Esophagus muscularis mucosa (tissue), 4 donors: Measurements from ENCODE around the gene PIM1. TPM values are rescaled to one million over a fixed set of nuclear protein-coding genes. Genes with fewer than 3 reads are reported as not detected.
A peak's percentile ranks its signal among the peaks of the same experiment; 100 is the strongest.

ENCODE experiments used
- DNase-seq: peaks from one replicate; pipeline ENCODE4 v3.0.0-alpha.2; 2017; ENCODE audit errors: extremely low spot score
- H3K27ac ChIP-seq, 4 donors: fragments of 200-600 bp; sonication (generic); replicated peaks in 1 of 4; 1 replicate in 3 of 4; 2 replicates in 1 of 4; pipeline ENCODE4 v1.5.1; 2016 to 2019; ENCODE audit warnings: mild to moderate bottlenecking in 1 of 4
- H3K27me3 ChIP-seq, 4 donors: fragments of 200-600 bp; sonication (generic); one replicate each; pipeline versions ENCODE4 v1.5.1 to v1.6.0; 2016 to 2019
- H3K36me3 ChIP-seq, 4 donors: fragments of 200-600 bp; sonication (generic); one replicate each; pipeline ENCODE4 v1.5.1; 2016 to 2019
- H3K4me1 ChIP-seq, 4 donors: fragments of 200-600 bp; sonication (generic); one replicate each; pipeline ENCODE4 v1.5.1; 2016 to 2019
- H3K4me3 ChIP-seq, 4 donors: fragments of 200-600 bp; sonication (generic); 1 replicate in 2 of 4; 2 replicates in 2 of 4; pipeline ENCODE4 v1.5.1; 2016 to 2019; ENCODE audit warnings: mild to moderate bottlenecking in 4 of 4, moderate library complexity in 1 of 4
- H3K9me3 ChIP-seq, 4 donors: fragments of 200-600 bp; sonication (generic); 1 replicate in 3 of 4; 2 replicates in 1 of 4; pipeline ENCODE4 v1.5.1; 2016 to 2019
- EP300 ChIP-seq: sonication (generic); formaldehyde crosslinking; IDR thresholded peaks from one replicate; pipeline ENCODE4 v1.6.1; 2017; ENCODE audit warnings: antibody characterized with exemption
- POLR2A ChIP-seq: fragments of 450-650 bp; IDR thresholded peaks from one replicate; pipeline ENCODE4 v1.6.1; 2017; ENCODE audit warnings: antibody characterized with exemption, moderate library complexity, mild to moderate bottlenecking, low read depth
- POLR2AphosphoS5 ChIP-seq, 2 donors: sonication (generic); formaldehyde crosslinking; IDR thresholded peaks; one replicate each; pipeline ENCODE4 v1.6.1; 2017; ENCODE audit warnings: antibody characterized with exemption in 2 of 2
- WGBS: methylation state at CpG from one replicate; pipeline ENCODE4 v1.1.5; 2018; 5-methylcytosine and 5-hydroxymethylcytosine counted together
- intact Hi-C: fragments of 100-400 bp; cut with DNase I; formaldehyde crosslinking; loops from one replicate; pipeline ENCODE4 v1.15.1; 2023
- total RNA-seq, 4 donors: library from RNA; depleted of rRNA; stranded (reverse); fragments of >200 nt; gene quantifications; one replicate each; pipeline versions ENCODE4 v1.1.0 to v1.2.1, GENCODE V29; 2016
- TF ChIP-seq, protein P1 (sequence below), 3 experiments: fragments of 200-600 bp in 2 of 3; fragments of 450-650 bp in 1 of 3; sonication (generic) in 2 of 3; IDR thresholded peaks; one replicate each; pipeline ENCODE4 v1.5.1; 2017 to 2019; ENCODE audit warnings: antibody characterized with exemption in 3 of 3, mild to moderate bottlenecking in 2 of 3, moderate library complexity in 1 of 3

Gene PIM1
- total RNA-seq, 4 donors from 2014 or later: 26.0 to 176 (median 26.5) TPM

DNA sequence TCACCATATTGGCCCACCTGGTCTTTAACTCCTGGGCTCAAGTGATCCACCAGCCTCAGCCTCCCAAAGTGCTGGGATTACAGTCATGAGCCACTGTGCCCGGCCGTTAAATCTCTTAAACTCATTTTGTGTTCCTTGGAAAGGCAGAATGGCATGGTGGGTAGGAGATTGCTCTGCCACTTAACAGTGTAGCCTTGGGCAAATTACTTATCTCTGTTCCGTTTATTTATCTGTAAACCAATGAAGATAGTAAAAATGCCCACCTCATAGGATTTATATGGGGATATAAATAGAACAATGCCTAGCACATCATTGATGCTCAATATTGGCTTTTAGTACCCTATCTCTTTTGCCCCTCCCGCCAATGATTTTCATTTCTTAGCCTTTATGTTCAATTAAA lies 7.2 kb upstream of the PIM1 start:
- no peaks in the 10 kb centered on the region for H3K9me3 ChIP-seq
- H3K36me3 ChIP-seq: no peaks in the 10 kb centered on the region
- no peaks in the 10 kb centered on the region for H3K27me3 ChIP-seq
- no peak overlapping the region for H3K4me3 ChIP-seq
- TF ChIP-seq POLR2A (no peak), POLR2AphosphoS5 (IDR thresholded peaks at IDR 0.05) (no peak), EP300 (no peak)
- TF ChIP-seq, protein P1, sequence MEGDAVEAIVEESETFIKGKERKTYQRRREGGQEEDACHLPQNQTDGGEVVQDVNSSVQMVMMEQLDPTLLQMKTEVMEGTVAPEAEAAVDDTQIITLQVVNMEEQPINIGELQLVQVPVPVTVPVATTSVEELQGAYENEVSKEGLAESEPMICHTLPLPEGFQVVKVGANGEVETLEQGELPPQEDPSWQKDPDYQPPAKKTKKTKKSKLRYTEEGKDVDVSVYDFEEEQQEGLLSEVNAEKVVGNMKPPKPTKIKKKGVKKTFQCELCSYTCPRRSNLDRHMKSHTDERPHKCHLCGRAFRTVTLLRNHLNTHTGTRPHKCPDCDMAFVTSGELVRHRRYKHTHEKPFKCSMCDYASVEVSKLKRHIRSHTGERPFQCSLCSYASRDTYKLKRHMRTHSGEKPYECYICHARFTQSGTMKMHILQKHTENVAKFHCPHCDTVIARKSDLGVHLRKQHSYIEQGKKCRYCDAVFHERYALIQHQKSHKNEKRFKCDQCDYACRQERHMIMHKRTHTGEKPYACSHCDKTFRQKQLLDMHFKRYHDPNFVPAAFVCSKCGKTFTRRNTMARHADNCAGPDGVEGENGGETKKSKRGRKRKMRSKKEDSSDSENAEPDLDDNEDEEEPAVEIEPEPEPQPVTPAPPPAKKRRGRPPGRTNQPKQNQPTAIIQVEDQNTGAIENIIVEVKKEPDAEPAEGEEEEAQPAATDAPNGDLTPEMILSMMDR (IDR thresholded peaks at IDR 0.05): no peak
- H3K27ac ChIP-seq: no peak overlapping the region
- DNase-seq: no peak
- 94% methylated on average over 4 of the region's 4 CpGs for WGBS
- H3K4me1 ChIP-seq: peaks cover 4 to 12% (median 8%) of the 10 kb centered on the region in 4 donors
- intact Hi-C loops: no loop called here

DNA sequence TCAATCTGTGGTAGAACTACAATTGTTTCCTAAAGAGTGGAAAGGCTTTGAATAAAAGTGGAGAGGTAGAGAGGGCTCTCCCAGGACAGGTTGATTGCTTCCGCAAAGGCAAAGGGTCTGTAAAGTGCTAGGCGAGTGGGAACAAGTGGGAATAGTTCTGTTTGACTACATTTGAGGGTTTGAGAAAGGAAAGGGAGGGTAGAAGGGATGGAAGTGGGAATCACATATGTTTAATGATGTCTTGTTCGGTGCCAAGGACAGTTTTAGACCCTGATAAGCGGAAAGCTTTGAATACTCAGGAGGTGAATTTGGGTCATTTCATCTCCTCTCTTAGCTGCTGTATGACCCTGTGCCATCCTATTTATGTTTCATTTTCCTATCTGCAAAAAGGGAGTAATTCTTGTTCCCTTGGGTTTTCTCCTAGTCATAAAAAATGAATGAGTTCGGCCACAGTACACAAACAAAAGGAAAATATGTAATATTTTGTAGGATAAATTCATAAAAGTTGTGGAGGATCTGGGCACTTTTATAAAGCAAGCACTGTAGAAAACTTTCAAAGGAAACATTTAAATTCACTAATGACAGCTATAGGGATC lies 1.7 kb upstream of the PIM1 start:
- H3K9me3 ChIP-seq: no peaks in the 10 kb centered on the region
- H3K4me3 ChIP-seq: no peak overlapping the region
- 89% methylated on average over 5 of the region's 5 CpGs for WGBS
- DNase-seq: no peak
- intact Hi-C loops: loop anchor here (2.0 kb wide), 1 partner anchor 65 kb away; no protein-coding TSS in a partner anchor
- peaks cover 9 to 10% (median 9%) of the 10 kb centered on the region in 4 donors for H3K36me3 ChIP-seq
- peaks cover 20 to 32% (median 29%) of the 10 kb centered on the region in 4 donors for H3K4me1 ChIP-seq
- H3K27me3 ChIP-seq: peaks cover 0 to 4% (median 0%) of the 10 kb centered on the region in 4 donors
- TF ChIP-seq POLR2AphosphoS5 (IDR thresholded peaks at IDR 0.05) (no peak), EP300 (no peak), POLR2A (no peak)
- TF ChIP-seq, protein P1 (IDR thresholded peaks at IDR 0.05): no peak
- H3K27ac ChIP-seq: peak overlapping the region; percentile 94 to 99 (median 95)

DNA sequence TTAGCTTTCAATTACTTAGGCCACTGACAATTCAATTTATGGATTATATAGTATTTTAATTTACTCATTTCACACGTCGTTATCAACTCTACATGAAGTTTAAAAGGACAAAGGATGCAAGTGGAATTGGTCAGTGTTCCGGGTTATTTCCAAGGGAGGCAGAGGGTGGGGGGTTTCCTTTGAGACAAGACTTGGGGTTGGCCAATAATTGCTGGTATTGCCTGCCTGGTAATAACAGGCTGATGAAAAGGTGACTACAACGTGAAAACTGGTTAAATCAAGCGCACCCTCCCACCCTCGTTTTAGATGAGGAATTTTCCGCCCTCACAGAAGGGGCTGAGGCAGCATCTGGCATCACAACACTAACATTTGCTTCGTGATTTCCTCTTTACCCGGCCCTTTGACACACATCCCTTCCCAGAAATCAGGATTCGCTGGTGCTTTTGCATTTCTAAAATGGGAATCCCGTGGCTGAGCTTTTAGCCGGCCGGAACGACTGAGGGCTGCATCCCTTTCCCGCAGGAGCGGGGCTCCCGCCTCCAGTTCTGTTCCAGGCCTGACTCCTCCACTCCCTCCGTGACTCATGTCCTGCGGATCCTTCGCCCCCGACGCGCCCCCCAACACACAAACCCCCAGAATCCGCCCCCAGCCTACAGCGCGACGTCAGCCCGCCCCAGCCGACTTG lies 999 bp upstream of the PIM1 start:
- peaks cover 27 to 39% (median 34%) of the 10 kb centered on the region in 4 donors for H3K4me1 ChIP-seq
- TF ChIP-seq EP300: peak; percentile 16
- no peak for TF ChIP-seq POLR2A
- TF ChIP-seq, protein P1 (IDR thresholded peaks at IDR 0.05): no peak
- peak in 1 of 2 donors; percentile 28 for TF ChIP-seq POLR2AphosphoS5 (IDR thresholded peaks at IDR 0.05)
- peaks cover 16% of the 10 kb centered on the region in 4 donors for H3K36me3 ChIP-seq
- peak overlapping the region; percentile 84 to 98 (median 92) for H3K4me3 ChIP-seq
- H3K9me3 ChIP-seq: no peaks in the 10 kb centered on the region
- intact Hi-C loops: loop anchor here (2.0 kb wide), 1 partner anchor 66 kb away; no protein-coding TSS in a partner anchor
- peak overlapping the region; percentile 94 to 99 (median 95) for H3K27ac ChIP-seq
- no peak for DNase-seq
- peaks cover 0 to 4% (median 0%) of the 10 kb centered on the region in 4 donors for H3K27me3 ChIP-seq
- 8% methylated on average over 12 of the region's 29 CpGs for WGBS

DNA sequence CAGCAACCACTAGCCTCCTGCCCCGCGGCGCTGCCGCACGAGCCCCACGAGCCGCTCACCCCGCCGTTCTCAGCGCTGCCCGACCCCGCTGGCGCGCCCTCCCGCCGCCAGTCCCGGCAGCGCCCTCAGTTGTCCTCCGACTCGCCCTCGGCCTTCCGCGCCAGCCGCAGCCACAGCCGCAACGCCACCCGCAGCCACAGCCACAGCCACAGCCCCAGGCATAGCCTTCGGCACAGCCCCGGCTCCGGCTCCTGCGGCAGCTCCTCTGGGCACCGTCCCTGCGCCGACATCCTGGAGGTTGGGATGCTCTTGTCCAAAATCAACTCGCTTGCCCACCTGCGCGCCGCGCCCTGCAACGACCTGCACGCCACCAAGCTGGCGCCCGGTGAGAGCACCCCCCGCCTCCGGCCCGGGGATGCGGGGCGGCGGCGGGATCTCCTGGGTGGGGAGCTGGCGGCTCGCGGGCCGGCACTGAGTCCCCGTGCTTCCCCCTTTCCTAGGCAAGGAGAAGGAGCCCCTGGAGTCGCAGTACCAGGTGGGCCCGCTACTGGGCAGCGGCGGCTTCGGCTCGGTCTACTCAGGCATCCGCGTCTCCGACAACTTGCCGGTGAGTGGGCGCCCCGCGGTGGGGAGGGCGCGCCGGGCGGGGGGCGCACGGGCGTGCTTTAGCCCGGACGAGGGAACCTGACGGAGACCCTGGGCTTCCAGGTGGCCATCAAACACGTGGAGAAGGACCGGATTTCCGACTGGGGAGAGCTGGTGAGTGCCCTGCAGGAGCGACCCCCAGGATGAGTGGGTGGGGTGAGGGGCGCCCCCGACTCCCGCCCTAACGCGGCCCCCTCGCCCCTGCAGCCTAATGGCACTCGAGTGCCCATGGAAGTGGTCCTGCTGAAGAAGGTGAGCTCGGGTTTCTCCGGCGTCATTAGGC lies 585 bp downstream of the PIM1 start:
- 0% methylated on average over 17 of the region's 92 CpGs for WGBS
- no peak for DNase-seq
- no peaks in the 10 kb centered on the region for H3K9me3 ChIP-seq
- intact Hi-C loops: loop anchor here (2.0 kb wide), 1 partner anchor 40 kb away; no protein-coding TSS in a partner anchor
- peak overlapping the region; percentile 96 to 99 (median 97) for H3K27ac ChIP-seq
- peaks cover 25 to 32% (median 30%) of the 10 kb centered on the region in 4 donors for H3K36me3 ChIP-seq
- H3K27me3 ChIP-seq: peaks cover 0 to 4% (median 0%) of the 10 kb centered on the region in 4 donors
- TF ChIP-seq EP300 (no peak), POLR2A (no peak), POLR2AphosphoS5 (IDR thresholded peaks at IDR 0.05) (peak in 1 of 2 donors; percentile 17)
- TF ChIP-seq, protein P1 (IDR thresholded peaks at IDR 0.05): peak in 2 of 3 experiments; percentile 32 to 47
- peaks cover 30 to 55% (median 48%) of the 10 kb centered on the region in 4 donors for H3K4me1 ChIP-seq
- peak overlapping the region; percentile 84 to 98 (median 92) for H3K4me3 ChIP-seq
